Vein endothelial cell (primary cell): ENCODE data around the gene HOXA9. TPM values are rescaled to one million over a fixed set of nuclear protein-coding genes. Genes with fewer than 3 reads are reported as not detected.

Experiments used
- small RNA-seq: library from RNA; depleted of rRNA; stranded (forward); fragments of <200 nt; gene quantifications from one replicate; pipeline ENCODE3, GENCODE V24; 2012
- total RNA-seq: library from RNA; depleted of rRNA; stranded (reverse); fragments of >200 nt; gene quantifications from 2 replicates; pipeline ENCODE4 v1.2.3, GENCODE V29; 2012

HOXA9 gene
- total RNA-seq: 10.8 and 18.2 TPM in 2 replicates

DNA sequence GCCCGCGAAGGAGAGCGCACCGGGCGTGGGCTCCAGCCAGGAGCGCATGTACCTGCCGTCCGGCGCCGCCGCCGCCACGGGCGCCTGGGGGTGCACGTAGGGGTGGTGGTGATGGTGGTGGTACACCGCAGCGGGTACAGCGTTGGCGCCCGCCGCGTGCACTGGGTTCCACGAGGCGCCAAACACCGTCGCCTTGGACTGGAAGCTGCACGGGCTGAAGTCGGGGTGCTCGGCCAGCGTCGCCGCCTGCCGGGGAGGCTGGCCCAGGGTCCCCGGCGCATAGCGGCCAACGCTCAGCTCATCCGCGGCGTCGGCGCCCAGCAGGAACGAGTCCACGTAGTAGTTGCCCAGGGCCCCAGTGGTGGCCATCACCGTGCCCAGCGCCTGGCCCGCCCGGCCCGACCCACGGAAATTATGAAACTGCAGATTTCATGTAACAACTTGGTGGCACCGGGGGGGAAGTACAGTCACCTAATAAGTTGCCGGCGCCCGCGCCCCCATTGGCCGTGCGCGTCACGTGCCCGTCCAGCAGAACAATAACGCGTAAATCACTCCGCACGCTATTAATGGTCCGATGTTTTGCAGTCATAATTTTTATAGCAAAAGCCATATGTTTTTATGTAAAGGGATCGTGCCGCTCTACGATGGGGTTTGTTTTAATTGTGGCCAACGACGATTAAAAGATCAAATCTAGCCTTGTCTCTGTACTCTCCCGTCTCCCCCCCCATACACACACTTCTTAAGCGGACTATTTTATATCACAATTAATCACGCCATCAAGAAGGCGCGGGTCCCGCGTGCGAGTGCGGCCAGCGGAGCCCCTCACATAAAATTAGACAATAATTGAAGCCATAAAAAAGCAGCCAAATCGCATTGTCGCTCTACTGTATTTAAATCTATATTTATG is at the start of gene HOXA9:
HOXA9 (minus strand) TSS at position 449 of the 907 bp plus-strand sequence; CDS start at position 369, 80 bp downstream.

DNA sequence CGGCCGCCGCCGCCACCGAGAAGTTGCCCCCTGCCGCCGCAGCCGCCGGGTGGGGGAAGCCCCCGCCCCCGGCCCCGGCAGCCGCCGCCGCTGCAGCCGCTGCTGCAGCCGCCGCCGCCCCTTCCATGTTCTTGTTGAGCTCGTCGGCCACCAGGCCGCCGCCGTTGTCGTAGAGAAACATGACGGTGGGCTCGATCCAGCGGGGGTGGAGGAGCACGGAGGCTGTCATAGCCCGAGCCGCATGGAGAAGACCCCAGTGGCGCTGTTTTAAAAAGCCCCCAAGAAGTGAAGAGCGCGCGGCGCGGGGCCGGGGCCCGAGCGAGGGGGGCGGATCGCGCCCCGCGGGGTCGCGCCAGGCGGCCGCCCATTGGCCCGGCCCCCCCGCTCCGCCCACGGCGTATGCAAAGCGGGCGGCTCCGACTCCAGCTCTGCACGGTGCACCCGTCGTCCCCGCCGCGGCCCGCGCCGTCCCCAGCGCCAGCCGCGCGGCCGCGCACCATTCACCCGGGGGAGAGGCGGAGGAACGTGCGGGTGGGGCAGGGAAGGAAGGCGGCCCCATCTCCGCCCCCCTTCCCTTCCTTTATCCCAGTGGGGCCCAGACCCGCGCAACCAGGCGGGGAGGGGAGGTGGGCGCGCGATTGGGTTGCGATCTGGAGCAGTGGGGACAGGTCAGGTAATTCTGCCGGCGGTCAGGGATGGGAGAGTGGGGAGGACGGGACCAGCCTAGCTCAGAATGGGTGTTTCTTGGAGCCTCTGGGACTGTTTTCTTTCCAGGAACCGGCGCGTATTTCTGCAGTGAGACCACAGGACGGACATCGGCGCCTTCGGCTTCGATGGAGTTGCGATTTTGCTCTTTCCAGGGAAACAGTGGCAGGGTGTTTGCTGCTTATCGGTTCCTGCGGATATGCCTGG is 34.8 kb upstream of the HOXA9 start, which contains the start of gene HOXA13:
HOXA13 (minus strand) TSS at position 243 of the 912 bp plus-strand sequence; CDS start at position 229, 14 bp downstream.

GRCh38 chr7:27185013-27185853 is 19.9 kb upstream of the HOXA9 start, which contains the start of gene HOXA11:
Gene HOXA11 (minus strand): TSS chr7:27185232. CDS start chr7:27185144, 88 bp downstream.

DNA sequence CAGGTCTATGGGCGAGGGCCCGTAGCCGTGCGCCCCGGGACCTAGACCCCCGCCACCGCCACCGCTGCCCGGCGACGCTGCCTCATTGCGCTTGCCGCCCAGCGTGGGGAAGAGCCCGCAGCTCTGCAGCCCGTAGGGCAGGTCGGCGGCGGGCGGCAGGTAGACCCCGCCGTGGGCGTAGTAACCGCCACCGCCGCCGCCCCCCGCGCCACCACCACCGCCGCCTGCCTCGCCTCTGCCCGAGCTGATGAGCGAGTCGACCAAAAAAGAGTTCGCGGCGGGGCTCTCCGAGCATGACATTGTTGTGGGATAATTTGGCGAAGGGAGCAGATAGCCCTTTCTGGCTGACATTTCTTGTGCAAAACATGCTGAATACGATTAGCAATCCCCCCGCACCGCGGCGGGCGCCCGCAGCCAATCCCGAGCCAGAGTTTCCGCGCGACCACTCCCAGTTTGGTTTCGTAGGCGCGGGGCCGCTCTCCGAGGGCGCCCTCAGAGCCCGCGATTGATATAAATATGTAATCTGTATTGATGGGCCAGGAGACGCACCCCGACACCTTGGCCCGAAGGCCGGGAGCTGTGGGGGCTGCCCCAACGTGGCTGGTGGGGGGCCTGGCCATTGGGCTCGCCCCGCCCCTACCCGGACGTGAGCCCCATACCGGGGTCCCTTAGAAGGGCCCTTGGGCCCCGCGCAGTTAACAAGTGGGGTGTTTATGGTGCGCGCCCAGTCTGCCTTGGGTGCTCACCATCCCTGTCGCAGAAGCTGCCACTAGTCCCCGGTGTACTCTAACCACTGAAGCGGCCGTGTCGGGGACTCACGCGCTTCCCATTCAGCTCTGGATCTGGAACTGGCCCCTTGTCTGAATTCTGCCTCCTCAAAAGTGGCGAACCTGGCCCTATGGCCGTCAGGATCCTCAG is 8.9 kb upstream of the HOXA9 start, which contains the start of gene HOXA10:
HOXA10 (minus strand) TSS at position 365 of the 918 bp plus-strand sequence; CDS start at position 351, 14 bp downstream.

GRCh38 chr7:27156508-27156898 is 8.8 kb downstream of the HOXA9 start, which contains the start of gene HOXA7:
Gene HOXA7 (minus strand): TSS chr7:27156675. CDS start chr7:27156545, 130 bp downstream.

DNA sequence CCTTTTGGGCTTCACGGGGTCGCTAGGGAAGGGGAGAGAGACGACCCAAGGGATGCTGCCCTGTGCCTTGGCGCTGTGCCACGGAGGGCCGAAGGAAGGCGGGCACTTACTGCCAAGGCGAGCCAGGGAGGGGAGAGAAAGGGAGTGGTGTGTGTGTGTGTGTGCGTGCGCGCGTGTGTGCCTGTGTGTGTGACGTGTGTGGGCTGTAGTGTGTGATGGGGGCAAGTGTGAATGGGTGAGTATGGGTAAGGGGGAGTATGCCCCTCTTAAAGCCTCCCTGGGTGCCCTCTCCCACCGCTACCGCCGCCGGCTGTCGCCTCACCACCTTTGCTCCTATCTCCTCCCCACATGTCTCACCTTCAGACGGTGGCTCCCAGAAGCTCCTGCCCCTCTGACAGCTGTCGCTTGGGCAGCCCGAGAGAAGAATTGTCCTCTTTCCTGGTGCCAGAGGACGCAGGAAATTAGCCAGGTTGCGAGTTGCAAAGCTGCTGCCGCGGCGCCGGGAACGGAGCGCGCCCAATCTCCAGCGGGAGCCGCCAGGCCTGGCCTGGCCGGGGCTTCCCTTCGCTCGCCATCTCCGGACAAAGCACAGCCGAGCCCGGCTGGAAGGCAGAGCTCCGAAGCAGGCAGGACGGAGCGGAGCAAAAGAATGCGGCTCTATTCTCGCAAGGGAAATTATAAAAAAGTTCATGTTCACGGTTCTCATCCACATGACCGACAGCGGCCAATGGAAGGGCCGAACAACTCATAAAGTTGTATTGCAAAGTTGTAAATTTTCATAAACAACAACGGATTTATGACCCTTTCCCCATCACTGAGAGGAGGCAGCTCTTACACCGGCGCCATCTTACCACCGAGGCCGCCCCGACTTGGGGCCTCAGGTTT is 13.2 kb downstream of the HOXA9 start, which contains the start of gene HOXA3:
HOXA3 (minus strand) TSS at position 653 of the 885 bp plus-strand sequence. CDS start 41,943 bp downstream, outside the sequence.

GRCh38 chr7:27147199-27148030 is 17.9 kb downstream of the HOXA9 start, which contains the start of gene HOXA6:
Gene HOXA6 (minus strand): TSS chr7:27147774. CDS start chr7:27147749, 25 bp downstream.

DNA sequence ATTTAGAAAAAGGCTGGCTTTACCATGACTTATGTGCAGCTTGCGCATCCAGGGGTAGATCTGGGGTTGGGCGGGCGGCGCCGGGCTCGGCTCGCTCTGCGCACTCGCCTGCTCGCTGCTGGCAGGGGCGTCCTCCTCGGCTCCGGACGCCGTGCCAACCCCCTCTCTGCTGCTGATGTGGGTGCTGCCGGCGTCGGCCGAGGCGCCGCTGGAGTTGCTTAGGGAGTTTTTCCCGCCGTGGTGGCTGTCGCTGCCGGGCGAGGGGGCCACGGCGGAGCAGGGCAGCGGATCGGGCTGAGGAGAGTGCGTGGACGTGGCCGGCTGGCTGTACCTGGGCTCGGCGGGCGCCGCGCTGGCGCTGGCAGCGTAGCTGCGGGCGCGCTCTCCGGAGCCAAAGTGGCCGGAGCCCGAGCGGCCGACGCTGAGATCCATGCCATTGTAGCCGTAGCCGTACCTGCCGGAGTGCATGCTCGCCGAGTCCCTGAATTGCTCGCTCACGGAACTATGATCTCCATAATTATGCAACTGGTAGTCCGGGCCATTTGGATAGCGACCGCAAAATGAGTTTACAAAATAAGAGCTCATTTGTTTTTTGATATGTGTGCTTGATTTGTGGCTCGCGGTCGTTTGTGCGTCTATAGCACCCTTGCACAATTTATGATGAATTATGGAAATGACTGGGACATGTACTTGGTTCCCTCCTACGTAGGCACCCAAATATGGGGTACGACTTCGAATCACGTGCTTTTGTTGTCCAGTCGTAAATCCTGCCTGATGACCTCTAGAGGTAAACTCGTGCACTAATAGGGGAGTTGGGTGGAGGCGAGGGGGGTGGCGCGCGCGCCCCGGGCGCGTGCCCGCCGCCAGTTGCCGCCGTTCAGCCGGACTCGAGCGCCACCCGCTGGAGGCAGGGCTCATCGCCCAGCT is 22.1 kb downstream of the HOXA9 start, which contains the start of gene HOXA5:
HOXA5 (minus strand) TSS at position 659 of the 927 bp plus-strand sequence; CDS start at position 585, 74 bp downstream.

DNA sequence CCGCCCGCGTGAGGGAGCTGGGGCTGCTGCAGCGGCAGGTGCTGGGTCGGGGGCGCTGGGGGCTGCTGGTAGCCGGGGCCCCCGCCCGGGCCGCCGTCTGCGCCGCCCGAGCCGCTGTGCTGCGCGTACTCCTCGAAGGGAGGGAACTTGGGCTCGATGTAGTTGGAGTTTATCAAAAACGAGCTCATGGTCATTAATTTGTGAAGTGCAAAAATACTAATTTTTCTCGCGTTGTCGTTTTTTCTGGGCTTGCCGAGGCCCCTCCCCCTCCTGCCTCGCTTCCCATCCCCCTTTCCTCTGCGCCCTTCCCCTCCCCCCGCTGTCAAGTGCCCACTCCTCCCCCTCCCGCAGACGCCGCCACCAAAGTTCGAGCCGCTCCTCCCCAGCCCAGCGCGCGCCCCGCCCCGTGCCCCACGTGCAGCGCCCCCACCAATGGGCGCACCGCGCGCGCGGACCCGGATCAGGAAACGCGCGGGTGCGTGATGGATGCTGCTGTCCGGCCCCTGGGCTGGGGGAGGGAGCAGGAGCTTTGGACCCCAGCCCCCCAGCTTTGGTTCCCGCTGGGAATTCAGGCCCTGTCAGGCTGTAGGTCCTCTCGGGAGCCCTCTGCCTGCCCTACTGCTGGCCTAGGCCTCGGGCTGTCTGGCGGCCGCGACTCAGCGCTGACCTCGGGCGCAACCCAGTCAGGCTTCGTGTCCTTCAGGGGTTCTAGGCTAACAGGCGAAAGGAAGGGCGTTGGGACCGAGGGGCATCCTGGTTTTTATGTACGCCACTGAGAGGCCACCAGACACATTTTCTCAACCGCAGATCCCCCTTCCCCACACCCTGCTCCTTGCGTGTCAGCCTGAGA is 34.6 kb downstream of the HOXA9 start, which contains the start of gene HOXA4:
HOXA4 (minus strand) TSS at position 218 of the 850 bp plus-strand sequence; CDS start at position 194, 24 bp downstream.

Small RNAs within 50 kb of the gene (small RNA-seq; reads per million reads assigned to genes)
- gene AC004080.5 (not detected), gene RF02140 (not detected), gene RF02141 (not detected)

Other genes starting within 250 kb of the HOXA9 start
- gene HOXA1, start 69.5 kb downstream of the HOXA9 start, total RNA-seq: 0.96 and 1.6 TPM in 2 replicates
- gene HOXA2, start 62.9 kb downstream of the HOXA9 start, total RNA-seq: 1.1 and 1.3 TPM in 2 replicates
- 1.4 and 1.6 TPM in 2 replicates for gene HOXA4, start 34.8 kb downstream of the HOXA9 start, total RNA-seq
- gene HOXA5, start 21.9 kb downstream of the HOXA9 start, total RNA-seq: 5.9 and 13.6 TPM in 2 replicates
- gene HOXA6, start 17.8 kb downstream of the HOXA9 start, total RNA-seq: 4.0 and 4.6 TPM in 2 replicates
- gene HOXA3, start 13.0 kb downstream of the HOXA9 start, total RNA-seq: 1.1 and 6.5 TPM in 2 replicates
- 5.1 and 5.6 TPM in 2 replicates for gene HOXA7, start 8.9 kb downstream of the HOXA9 start, total RNA-seq
- gene HOXA10, start 8.8 kb upstream of the HOXA9 start, total RNA-seq: 6.2 and 7.5 TPM in 2 replicates
- 1.1 and 2.9 TPM in 2 replicates for gene HOXA11, start 19.7 kb upstream of the HOXA9 start, total RNA-seq
- gene HOXA13, start 34.6 kb upstream of the HOXA9 start, total RNA-seq: not detected in 2 replicates
- not detected in 2 replicates for gene EVX1, start 77.3 kb upstream of the HOXA9 start, total RNA-seq